ENCODE measurements around the gene TNK2.

DNA sequence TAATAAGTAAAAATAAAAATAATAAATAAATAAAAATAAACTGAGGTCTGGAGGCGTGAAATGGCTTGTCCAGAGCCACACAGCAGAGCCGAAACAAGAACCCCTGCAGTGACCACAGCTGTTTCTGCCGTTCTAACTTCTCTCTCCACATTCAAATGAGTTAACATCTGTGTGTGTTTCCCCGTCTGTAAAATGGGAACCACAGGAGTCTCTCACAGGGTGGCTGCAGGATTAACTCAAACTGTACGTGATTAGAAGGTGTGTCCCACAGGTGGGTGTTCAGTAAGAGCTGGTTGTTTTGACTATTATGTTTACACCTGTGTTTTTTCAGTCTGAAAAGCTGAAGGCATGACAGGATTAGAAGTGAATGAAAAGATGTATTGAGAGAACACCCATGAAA is 69.6 kb downstream of the TNK2 start:
- TF ChIP-seq CTCF (IDR thresholded peaks at IDR 0.05), result no peak
- TF ChIP-seq POLR2A (IDR thresholded peaks at IDR 0.05), result no peak
